Stimulated activated memory B cell treated with anti-CD40 and anti-IgM and Interleukin-4, amounts not matched to agents 10 μg/mL and 1 μg/mL and 100 μg/mL, for 72 hours (primary cell): Measurements from ENCODE around the gene TRABD2B.

Source experiments
- ATAC-seq: fragments of 150-1000 bp; cut with Tn5 transposase; 2 replicates; pipeline ENCODE4 v1.10.0; 2021
- H3K27ac Mint-ChIP-seq: one replicate; pipeline ENCODE4 v1.8.0; 2022; ENCODE audit warnings: mild to moderate bottlenecking, mixed read lengths
- H3K27me3 Mint-ChIP-seq: one replicate; pipeline ENCODE4 v1.8.0; 2022; ENCODE audit warnings: mixed read lengths
- H3K36me3 Mint-ChIP-seq: one replicate; pipeline ENCODE4 v1.8.0; 2022; ENCODE audit warnings: mixed read lengths
- H3K4me1 Mint-ChIP-seq: one replicate; pipeline ENCODE4 v1.8.0; 2022; ENCODE audit warnings: mixed read lengths
- H3K4me3 Mint-ChIP-seq: one replicate; pipeline ENCODE4 v1.8.0; 2022; ENCODE audit warnings: mild to moderate bottlenecking, moderate library complexity, mixed read lengths
- H3K9me3 Mint-ChIP-seq: one replicate; pipeline ENCODE4 v1.8.0; 2022; ENCODE audit warnings: mixed read lengths

The TRABD2B gene

DNA sequence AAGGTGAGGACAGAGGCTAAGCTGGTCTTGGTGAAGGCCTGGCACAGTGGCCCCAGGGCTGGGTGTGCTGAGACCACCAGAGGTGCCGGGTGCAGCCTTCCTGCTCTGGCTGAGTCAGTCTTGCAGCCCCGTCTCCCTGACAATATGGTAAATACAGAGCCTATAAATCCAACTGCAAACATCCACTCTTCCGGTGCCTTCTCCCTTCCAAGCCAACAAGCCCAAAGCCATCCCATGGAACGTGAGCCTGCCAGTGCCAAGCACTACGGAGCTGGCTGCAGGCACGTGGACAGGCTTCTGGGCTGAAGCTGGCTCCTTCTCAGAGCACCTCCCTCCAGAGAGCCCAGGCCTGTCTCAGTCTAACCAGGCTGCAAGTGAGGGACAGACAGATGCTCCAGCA lies 70.0 kb downstream of the TRABD2B start:
- Mint-ChIP-seq H3K4me3 (no peak overlapping the region), H3K27me3 (peaks cover 26% of the 10 kb centered on the region), H3K9me3 (no peaks in the 10 kb centered on the region), H3K36me3 (no peaks in the 10 kb centered on the region), H3K27ac (no peak overlapping the region), H3K4me1 (no peaks in the 10 kb centered on the region)
- no peak for ATAC-seq

DNA sequence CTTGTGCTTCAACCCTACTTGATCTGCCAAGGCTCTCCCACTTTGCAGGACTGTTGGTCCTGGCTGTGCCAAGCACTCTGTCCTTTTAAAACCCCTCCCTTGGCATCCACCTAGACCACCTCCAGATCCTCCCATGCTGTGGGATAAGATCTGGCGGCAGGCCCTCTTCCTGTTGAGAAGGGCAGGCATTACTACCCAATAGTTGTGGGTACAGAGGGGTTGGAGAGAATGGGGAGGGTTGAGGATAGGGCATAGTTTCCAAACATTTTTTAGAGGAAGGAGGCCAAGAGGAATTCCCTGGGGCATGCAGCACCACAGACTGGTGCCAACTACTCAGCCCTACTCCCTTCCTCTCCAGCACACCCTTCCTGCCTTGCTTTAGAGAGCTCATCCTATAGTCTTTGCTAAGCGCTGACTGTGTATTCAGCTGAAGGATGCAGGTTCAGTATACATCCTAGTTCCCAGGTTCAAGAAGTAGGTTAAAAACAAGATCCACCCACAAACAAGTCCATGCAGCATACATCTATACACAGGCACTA lies 70.7 kb downstream of the TRABD2B start:
- peaks cover 22% of the 10 kb centered on the region for H3K27me3 Mint-ChIP-seq
- no peak overlapping the region for H3K4me3 Mint-ChIP-seq
- no peaks in the 10 kb centered on the region for H3K36me3 Mint-ChIP-seq
- no peak for ATAC-seq
- H3K9me3 Mint-ChIP-seq: no peaks in the 10 kb centered on the region
- no peak overlapping the region for H3K27ac Mint-ChIP-seq
- no peaks in the 10 kb centered on the region for H3K4me1 Mint-ChIP-seq

DNA sequence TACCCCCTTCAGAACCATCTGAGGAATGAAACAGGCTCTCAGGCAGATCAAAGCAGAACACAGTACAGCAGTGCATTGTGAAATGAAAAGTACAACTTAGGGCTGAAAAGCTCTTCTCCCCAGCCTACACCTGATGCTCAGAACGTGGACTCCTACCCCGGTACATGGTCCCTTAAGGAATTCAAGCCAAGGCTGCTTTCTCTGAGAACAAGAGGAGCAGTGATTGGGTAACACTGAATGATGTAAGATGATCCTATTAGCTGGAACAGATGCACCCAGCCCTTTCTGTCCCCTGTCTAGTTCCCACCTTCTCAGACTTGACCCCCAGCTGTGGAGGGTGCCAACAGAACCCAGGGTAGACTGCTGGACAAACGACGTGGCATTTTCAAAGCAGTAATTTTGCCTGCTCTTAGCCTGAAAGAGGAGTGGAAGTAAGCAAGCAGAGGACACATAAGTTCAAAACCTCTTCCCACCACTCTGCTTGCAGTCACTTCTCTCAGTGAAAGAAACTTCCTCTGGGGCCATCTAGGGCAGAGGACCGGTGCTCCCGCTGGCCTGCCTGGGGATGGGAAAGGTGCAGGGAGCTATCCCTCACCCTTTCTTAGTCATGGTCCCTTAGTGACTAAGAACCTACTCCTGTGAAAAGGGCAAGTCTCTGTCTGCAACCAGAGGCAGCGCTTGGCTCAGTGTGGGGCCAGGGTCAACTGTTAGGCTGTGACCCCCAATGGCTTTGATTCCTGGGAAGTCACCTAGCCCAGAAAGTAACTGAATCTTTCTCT lies 72.7 kb downstream of the TRABD2B start:
- ATAC-seq: no peak
- Mint-ChIP-seq H3K27ac (no peak overlapping the region), H3K4me1 (no peaks in the 10 kb centered on the region), H3K27me3 (peaks cover 22% of the 10 kb centered on the region), H3K36me3 (no peaks in the 10 kb centered on the region), H3K4me3 (no peak overlapping the region), H3K9me3 (no peaks in the 10 kb centered on the region)

DNA sequence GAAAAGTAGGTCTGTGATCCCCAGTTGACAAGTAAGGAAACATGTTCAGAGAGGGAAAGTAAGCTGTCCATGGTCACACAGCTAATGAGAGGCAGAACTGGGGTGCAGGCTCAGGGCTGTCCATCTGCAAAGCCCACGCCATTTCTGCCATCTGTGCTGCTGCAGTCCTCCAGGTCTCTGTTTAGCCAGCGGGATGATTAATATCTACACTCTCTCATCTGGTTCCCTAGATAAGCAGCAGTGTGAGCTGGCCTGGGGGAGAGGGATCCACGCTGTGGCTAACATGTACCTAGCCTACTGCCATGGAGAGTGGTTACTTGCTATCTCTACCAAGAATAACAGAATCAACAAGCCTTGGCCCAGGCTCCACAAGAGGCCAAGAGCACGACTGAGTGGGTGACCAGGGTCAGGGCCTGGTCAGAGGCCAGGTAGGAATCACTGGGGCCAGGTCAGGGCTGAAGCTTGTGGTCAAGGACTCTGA lies 75.2 kb downstream of the TRABD2B start:
- no peak overlapping the region for H3K4me3 Mint-ChIP-seq
- H3K4me1 Mint-ChIP-seq: no peaks in the 10 kb centered on the region

DNA sequence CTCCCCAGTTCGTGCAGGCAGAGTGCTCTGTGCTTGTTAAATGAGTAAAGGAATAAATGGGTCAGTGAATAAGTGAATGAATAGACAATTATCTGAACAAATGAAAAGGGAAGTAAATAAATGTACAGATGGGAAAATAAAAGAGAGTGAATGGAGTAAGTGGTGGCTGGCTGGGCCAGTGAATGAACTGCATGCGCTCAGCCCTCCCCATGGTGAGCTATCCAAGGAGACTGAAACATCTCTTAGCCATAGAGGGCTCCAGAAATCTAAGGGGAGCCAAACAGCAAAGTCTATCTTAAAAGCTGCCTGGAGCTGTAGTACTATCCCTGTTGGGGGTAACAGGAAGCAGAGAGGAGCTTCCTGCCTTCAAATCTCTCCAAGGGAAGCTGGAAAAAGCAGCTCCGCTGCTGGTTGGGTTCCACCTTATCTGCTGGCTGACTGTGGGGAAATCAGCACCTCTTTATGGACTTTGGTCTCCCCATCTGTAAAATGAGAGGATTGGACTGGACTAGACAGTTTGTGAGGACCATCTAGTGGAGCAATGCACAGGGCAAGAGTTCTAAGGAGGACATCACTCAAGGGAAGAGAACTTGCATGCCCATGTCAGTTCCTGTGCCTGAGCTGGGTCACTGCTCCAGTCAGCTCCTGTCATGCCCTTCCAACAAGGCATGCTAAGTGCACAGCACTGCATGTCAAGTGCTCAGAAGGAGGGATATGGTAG lies 77.9 kb downstream of the TRABD2B start:
- Mint-ChIP-seq H3K4me3 (no peak overlapping the region), H3K4me1 (no peaks in the 10 kb centered on the region), H3K36me3 (no peaks in the 10 kb centered on the region), H3K27me3 (peaks cover 32% of the 10 kb centered on the region), H3K9me3 (no peaks in the 10 kb centered on the region), H3K27ac (no peak overlapping the region)
- ATAC-seq: no peak

More for the DNA sequence above, 75.2 kb downstream of the TRABD2B start:
- peaks cover 22% of the 10 kb centered on the region for H3K27me3 Mint-ChIP-seq
- no peak overlapping the region for H3K27ac Mint-ChIP-seq
- no peaks in the 10 kb centered on the region for H3K9me3 Mint-ChIP-seq
- no peaks in the 10 kb centered on the region for H3K36me3 Mint-ChIP-seq
- ATAC-seq: no peak

DNA sequence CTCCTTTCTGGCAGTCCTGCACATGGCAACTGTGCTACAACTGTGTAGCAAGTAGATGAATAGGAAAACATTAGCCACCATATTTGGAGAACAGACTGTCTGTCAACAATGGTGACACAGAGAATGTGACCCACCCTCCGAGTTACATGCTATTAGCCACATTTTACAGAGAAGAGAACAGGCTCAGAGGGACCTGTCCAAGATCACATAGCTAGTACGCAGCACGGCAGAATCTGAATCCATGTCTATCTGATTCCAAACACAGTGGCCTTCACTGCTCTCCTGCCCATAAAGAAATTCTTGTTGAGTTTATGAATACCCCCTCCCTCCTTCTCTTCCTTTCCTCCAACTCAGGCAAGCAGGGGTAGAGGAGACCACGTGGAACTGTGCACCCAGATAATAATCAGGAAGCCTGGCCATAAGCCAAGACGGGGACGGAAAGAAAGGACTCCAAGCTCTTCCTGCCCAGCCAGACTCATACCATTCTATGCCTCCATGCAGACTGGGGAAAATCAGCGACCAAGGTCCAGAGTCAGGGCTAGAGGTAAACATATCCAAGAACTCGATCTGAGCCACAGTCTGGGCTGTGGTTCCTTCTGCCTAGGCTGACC lies 78.8 kb downstream of the TRABD2B start:
- no peak for ATAC-seq
- Mint-ChIP-seq H3K9me3 (no peaks in the 10 kb centered on the region), H3K36me3 (no peaks in the 10 kb centered on the region), H3K4me1 (no peaks in the 10 kb centered on the region), H3K4me3 (no peak overlapping the region), H3K27me3 (peaks cover 23% of the 10 kb centered on the region), H3K27ac (no peak overlapping the region)

DNA sequence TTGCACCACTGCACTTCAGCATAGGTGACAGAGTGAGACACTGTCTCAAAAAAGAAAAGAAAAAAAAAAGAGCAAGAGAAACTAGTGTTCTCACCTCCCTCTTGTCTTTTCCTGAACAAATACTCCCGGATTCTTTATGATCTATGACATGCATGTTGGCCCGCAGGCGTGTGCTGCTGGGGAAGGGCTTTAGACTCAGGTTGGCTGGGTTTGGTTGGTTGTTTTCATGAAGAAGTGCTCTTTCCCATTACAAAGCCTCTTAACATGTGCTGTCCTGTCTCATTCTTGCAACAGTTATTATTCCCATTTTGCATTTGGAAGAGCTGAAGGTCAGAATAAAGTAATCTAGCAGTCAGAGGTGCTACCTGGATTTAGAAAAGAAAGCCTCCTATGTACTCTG lies 79.5 kb downstream of the TRABD2B start:
- no peaks in the 10 kb centered on the region for H3K4me1 Mint-ChIP-seq
- no peaks in the 10 kb centered on the region for H3K9me3 Mint-ChIP-seq
- no peak overlapping the region for H3K4me3 Mint-ChIP-seq
- no peak for ATAC-seq
- H3K36me3 Mint-ChIP-seq: no peaks in the 10 kb centered on the region
- H3K27me3 Mint-ChIP-seq: peaks cover 16% of the 10 kb centered on the region
- no peak overlapping the region for H3K27ac Mint-ChIP-seq

DNA sequence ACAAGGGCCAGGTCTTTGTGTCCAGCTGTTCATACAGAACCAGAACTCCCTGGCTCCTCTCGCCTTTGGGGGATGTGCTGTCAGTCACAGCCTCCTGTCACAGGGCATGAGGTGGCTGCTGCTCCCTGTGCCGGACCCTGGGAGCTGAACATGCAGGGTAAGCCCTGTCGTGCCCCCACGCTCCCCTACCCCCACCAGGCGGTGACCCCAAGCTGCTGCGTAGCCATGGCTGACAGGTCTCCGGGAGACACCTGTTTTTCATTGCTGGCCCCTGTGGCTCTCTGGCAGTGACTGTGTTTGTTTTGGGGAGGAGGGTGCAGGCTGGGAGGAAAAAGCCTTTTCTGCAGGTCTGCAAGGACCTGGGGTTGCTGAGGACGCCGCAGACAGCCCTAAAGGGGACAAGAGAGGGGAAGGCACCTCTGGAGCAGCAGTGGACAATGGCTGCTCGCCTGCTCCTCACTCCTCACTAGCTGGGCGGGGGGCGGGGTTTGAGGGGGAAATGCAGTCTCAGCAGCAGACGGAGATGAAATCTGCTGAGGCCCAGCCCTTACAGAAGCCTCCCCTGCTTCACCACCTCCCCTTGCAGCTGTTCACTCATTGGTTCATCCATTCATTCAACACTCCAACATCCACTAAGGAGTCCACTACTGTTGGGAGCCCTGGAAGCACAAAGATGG lies 81.4 kb downstream of the TRABD2B start:
- H3K4me3 Mint-ChIP-seq: no peak overlapping the region
- H3K9me3 Mint-ChIP-seq: no peaks in the 10 kb centered on the region
- no peak overlapping the region for H3K27ac Mint-ChIP-seq
- no peak for ATAC-seq
- H3K4me1 Mint-ChIP-seq: no peaks in the 10 kb centered on the region
- H3K36me3 Mint-ChIP-seq: no peaks in the 10 kb centered on the region
- H3K27me3 Mint-ChIP-seq: peaks cover 19% of the 10 kb centered on the region

DNA sequence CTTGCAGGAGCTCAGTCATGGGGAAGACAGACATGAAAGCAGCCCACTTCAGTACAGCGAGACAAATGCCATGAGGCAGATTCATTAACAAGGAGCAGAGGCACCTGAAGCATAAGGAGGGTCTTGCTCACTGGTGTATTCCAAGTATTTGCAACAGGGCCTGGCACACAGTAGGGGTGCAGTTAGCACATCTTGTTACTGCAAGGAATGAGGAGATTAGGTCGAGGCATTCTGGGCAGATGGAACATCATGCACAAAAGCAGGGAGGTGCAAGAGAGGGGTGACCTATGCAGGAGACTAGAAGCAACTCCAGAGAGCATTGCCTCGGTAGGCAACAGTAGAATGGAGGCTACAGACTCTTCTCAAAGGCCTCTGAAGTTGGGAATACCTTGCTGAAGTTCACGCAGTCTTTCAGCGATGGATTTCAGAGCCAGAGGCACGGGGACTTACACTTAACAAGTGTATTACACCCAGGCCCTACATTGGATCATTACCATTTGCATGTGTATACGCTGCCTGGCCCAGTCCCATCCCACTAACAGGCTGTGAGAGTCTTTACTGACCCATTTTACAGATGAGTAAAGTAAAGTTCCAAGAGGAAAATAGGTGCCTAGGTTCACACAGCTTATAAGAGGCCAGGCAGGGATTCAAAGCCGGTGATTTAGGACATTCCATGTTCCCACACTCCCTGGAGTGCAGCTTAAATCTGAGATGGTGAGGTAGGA lies 82.1 kb downstream of the TRABD2B start:
- Mint-ChIP-seq H3K9me3 (no peaks in the 10 kb centered on the region), H3K27me3 (peaks cover 21% of the 10 kb centered on the region), H3K4me1 (no peaks in the 10 kb centered on the region), H3K36me3 (no peaks in the 10 kb centered on the region), H3K27ac (no peak overlapping the region), H3K4me3 (no peak overlapping the region)
- no peak for ATAC-seq

DNA sequence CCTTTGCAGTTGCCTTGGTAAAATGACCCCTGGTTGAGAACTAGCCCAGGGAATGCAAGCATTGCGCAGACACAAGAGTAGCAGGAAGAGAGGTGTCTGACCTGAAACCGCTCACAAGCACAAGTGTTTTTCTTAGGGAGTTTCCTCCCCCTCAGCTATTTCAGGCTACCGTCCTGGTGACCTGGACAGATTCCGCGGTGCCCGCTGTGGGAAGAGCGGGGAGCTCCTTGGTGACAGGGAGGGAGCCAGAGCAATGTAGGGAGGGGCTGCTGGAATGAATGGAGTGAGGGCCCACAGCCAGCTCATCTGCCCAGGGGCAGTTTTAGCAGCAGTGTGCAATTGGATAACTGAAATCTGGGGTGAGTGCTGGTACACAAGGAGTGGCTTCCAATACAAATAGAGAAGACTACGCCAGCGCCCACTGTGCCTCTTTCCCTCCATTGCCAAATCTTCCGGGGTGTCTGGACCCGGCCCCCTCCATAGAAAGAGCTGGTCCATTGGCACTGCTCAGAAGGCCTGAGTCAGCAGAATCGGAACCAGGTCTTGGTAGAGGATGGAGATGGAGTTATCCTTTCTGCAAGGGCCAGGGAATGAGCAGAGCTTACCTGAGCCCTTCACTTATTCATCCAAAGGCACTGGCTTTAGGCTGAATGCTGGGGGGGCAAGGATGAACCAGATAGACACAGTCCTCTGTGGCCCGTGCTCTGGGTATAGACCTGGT lies 82.8 kb downstream of the TRABD2B start:
- ATAC-seq: no peak
- H3K4me3 Mint-ChIP-seq: no peak overlapping the region
- no peaks in the 10 kb centered on the region for H3K9me3 Mint-ChIP-seq
- H3K4me1 Mint-ChIP-seq: no peaks in the 10 kb centered on the region
- H3K36me3 Mint-ChIP-seq: no peaks in the 10 kb centered on the region
- peaks cover 28% of the 10 kb centered on the region for H3K27me3 Mint-ChIP-seq
- H3K27ac Mint-ChIP-seq: no peak overlapping the region

DNA sequence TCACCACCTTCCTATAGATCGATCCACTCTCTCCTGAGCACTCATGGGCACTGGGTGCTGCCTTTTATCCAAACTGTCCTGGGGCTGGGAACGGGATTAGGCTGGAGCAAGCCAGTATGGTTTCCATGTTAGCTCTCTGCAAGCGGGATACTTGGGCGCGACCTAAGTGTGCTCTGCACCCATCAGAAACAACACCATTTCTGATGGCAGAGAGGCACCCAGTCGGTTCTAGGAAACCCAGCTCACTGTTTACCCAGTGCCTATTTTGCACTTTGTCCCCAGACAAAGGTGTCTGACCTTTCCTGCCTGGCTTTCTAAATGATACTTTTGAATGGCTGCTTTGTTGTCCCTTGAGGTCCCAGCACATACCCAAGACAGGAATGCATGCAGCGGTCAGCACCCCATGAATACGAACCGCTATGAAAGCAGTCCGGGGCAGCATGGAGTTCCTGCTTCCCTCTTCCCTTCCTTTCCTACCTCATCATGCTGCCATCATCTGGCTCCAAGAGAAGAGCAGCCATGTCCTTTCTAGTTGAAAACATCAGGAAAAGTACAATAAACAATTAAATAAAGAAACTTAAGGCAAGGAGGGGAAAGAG lies 83.9 kb downstream of the TRABD2B start:
- ATAC-seq: no peak
- Mint-ChIP-seq H3K9me3 (peaks cover 3% of the 10 kb centered on the region), H3K27me3 (peaks cover 39% of the 10 kb centered on the region), H3K27ac (no peak overlapping the region), H3K4me1 (no peaks in the 10 kb centered on the region), H3K4me3 (no peak overlapping the region), H3K36me3 (no peaks in the 10 kb centered on the region)

DNA sequence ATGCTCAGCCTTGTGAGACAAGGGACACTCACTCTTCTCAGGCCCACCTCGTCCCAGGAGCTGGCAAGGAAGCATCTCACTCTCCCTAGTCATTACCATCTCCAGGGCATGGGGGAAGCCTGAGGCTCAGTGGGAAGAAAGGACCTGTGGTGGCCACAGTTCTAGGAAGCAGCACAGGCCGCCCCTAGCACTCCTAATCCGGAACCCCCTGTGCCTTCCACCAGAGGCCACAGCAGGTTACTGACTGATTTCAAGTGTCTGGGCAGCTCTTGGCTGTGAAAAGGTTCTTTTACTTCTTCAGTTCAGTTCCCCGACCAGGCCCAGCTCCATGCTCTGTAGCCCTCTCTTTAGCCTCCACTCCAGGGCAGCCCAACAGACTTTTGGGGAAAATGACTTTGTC lies 84.4 kb downstream of the TRABD2B start:
- peaks cover 41% of the 10 kb centered on the region for H3K27me3 Mint-ChIP-seq
- peaks cover 3% of the 10 kb centered on the region for H3K9me3 Mint-ChIP-seq
- no peaks in the 10 kb centered on the region for H3K4me1 Mint-ChIP-seq
- no peak overlapping the region for H3K4me3 Mint-ChIP-seq
- no peak for ATAC-seq
- no peaks in the 10 kb centered on the region for H3K36me3 Mint-ChIP-seq
- H3K27ac Mint-ChIP-seq: no peak overlapping the region

DNA sequence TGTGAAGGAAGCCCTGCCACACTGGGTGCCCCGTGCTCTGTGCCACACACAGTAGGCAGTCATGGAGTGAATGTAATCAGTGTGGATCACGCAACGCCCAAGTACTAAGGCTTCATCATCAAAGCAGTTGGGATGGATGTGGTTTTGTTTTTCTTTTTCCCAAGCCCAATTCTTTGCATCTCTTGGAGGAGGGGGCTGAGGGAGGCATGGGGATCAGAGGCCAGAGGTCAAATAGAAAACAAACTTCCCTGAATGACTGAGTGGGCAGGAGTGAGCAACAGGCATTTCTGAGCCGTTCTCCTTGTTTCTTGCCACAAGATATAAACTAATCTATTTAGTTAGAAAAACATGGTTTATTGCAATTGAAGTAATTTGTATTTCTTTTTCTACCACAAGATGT lies 85.3 kb downstream of the TRABD2B start:
- H3K27ac Mint-ChIP-seq: no peak overlapping the region
- ATAC-seq: no peak
- H3K36me3 Mint-ChIP-seq: no peaks in the 10 kb centered on the region
- no peak overlapping the region for H3K4me3 Mint-ChIP-seq
- peaks cover 41% of the 10 kb centered on the region for H3K27me3 Mint-ChIP-seq
- peaks cover 3% of the 10 kb centered on the region for H3K9me3 Mint-ChIP-seq
- no peaks in the 10 kb centered on the region for H3K4me1 Mint-ChIP-seq

DNA sequence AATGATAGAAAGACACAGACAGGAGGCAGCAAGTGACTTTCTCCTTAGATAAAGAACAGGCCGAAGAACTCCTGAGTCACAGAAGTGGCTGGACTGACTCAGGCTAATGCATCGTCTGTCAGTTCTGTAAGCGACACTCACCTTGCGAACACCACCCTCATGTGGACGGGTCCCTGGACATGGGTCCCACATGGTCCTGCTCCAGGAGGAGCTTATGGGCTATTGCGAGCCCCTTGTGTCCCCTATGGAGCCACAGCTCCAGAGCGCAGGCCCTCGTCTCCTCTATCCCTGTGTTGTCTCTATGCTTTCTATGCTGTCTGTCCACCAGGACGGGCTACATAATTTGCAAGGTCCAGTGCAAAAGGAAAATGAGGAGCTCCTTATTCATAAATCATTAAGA lies 85.8 kb downstream of the TRABD2B start:
- no peak overlapping the region for H3K27ac Mint-ChIP-seq
- peaks cover 36% of the 10 kb centered on the region for H3K27me3 Mint-ChIP-seq
- no peaks in the 10 kb centered on the region for H3K4me1 Mint-ChIP-seq
- no peak overlapping the region for H3K4me3 Mint-ChIP-seq
- peaks cover 3% of the 10 kb centered on the region for H3K9me3 Mint-ChIP-seq
- ATAC-seq: no peak
- H3K36me3 Mint-ChIP-seq: no peaks in the 10 kb centered on the region
